Heart left ventricle (tissue), 16 donors: ENCODE results near the gene PEG3. TPM values are rescaled to one million over a fixed set of nuclear protein-coding genes. Genes with fewer than 3 reads are reported as not detected.
A peak's percentile ranks its signal among the peaks of the same experiment; 100 is the strongest.

ENCODE experiments used
- ATAC-seq, 4 donors: fragments of 200-7000 bp; cut with Tn5 transposase; one replicate each; pipeline ENCODE4 v1.9.1; 2020 to 2022; ENCODE audit warnings: moderate library complexity in 4 of 4, mild to moderate bottlenecking in 3 of 4, moderate number of reproducible peaks in 1 of 4
- DNase-seq, 5 donors: peaks; one replicate each; pipeline ENCODE4 v3.0.0-alpha.2; 2020
- H3K27ac ChIP-seq, 12 donors: fragments of 200-600 bp; sonication (generic) in 4 of 12; one replicate each; pipeline versions ENCODE4 v1.5.0 to v1.8.0; 2016 to 2022; ENCODE audit warnings: mild to moderate bottlenecking in 2 of 12
- H3K27me3 ChIP-seq, 9 donors: fragments of 200-600 bp; sonication (generic) in 2 of 9; one replicate each; pipeline versions ENCODE4 v1.5.1 to v1.8.0; 2016 to 2022; ENCODE audit warnings: mild to moderate bottlenecking in 3 of 9
- H3K36me3 ChIP-seq, 9 donors: fragments of 200-600 bp; sonication (generic) in 2 of 9; one replicate each; pipeline versions ENCODE4 v1.5.0 to v1.8.0; 2018 to 2022; ENCODE audit warnings: mild to moderate bottlenecking in 2 of 9
- H3K4me1 ChIP-seq, 12 donors: fragments of 200-600 bp; sonication (generic) in 4 of 12; one replicate each; pipeline versions ENCODE4 v1.5.0 to v1.8.0; 2016 to 2022; ENCODE audit warnings: mild to moderate bottlenecking in 3 of 12
- H3K4me3 ChIP-seq, 12 donors: fragments of 200-600 bp; sonication (generic) in 4 of 12; one replicate each; pipeline versions ENCODE4 v1.5.0 to v1.8.0; 2017 to 2022; ENCODE audit warnings: mild to moderate bottlenecking in 9 of 12, moderate library complexity in 4 of 12
- H3K9me3 ChIP-seq, 12 donors: fragments of 200-600 bp; sonication (generic) in 4 of 12; one replicate each; pipeline versions ENCODE4 v1.5.0 to v1.8.0; 2016 to 2022; ENCODE audit warnings: mild to moderate bottlenecking in 1 of 12
- CTCF ChIP-seq, 12 donors: fragments of 200-600 bp; sonication (generic) in 4 of 12; IDR thresholded peaks; one replicate each; pipeline versions ENCODE4 v1.5.0 to v1.8.0; 2018 to 2022; ENCODE audit warnings: antibody characterized with exemption in 12 of 12, mild to moderate bottlenecking in 5 of 12
- POLR2A ChIP-seq, 2 donors: fragments of 450-650 bp; IDR thresholded peaks; one replicate each; pipeline ENCODE4 v1.6.1; 2017; ENCODE audit warnings: antibody characterized with exemption in 2 of 2, mild to moderate bottlenecking in 2 of 2, moderate library complexity in 2 of 2
- WGBS, 4 donors: extraction: QIAGEN DNeasy Blood & Tissue Kit in 2 of 4; methylation state at CpG; one replicate each; pipeline versions ENCODE4 v1.1.5 to v1.1.7; 2013 to 2018; 5-methylcytosine and 5-hydroxymethylcytosine counted together
- intact Hi-C, 10 donors: fragments of 100-400 bp; cut with DNase I; formaldehyde crosslinking; loops; one replicate each; pipeline versions ENCODE4 v1.11.1 to v1.14.2; 2022
- polyA plus RNA-seq, 2 donors: library from polyadenylated mRNA; stranded (reverse); fragments of 200-250 nt; gene quantifications; one replicate each; pipeline ENCODE4 v1.2.3, GENCODE V29; 2013
- total RNA-seq, 9 donors: library from RNA; depleted of rRNA in 2 of 9; stranded (reverse); fragments of >200 nt in 2 of 9; fragmentation: NEBNext Ultra II Directional in 3 of 9; extraction: Animal tissue kit (Norgen Biotek cat#: 25700) in 3 of 9; gene quantifications; one replicate each; pipeline versions ENCODE4 v1.1.0 to v1.2.4, GENCODE V29; 2016 to 2023
- donor health status: ischemic (EF 13 %, LVEDD 7.1; RV severe dilation, severe dysfunction).
- donor health status: healthy with polysubstance abuse.
- donor health status: DM: no; HTN: yes; CAD: no.
- donor health status: DM: no; HTN: no; CAD: no.
- donor health status: ischemic (EF 25% LVEDD 6.9; RV normal size, moderate dysfunction).
- donor health status: ischemic (EF 25% LVEDD 5.7; RV mildly dilated, moderate dysfunction).
- donor health status: healthy.
- donor health status: DM: yes; HTN: yes; CAD: no.
- donor health status: ischemic (EF 35%, LVEDD 5.7; RV mildly dilated, moderate dysfunction).
- donor health status: nonischemic (EF 11% LVEDD 7.7; RV severe dilation, severe dysfunction).
- donor health status: DM: yes; HTN: yes; CAD: no.
- donor health status: PGD.
- donor health status: ischemic (EF 29% LVEDD 5.4; RV normal size, mild dysfunction).
- donor health status: nonischemic (EF 23%, LVEDD 6.1; RV moderate dilation, normal function).

The PEG3 gene
- total and polyA plus RNA-seq, 11 donors = 2.1 to 12.6 (median 7.7) TPM

DNA sequence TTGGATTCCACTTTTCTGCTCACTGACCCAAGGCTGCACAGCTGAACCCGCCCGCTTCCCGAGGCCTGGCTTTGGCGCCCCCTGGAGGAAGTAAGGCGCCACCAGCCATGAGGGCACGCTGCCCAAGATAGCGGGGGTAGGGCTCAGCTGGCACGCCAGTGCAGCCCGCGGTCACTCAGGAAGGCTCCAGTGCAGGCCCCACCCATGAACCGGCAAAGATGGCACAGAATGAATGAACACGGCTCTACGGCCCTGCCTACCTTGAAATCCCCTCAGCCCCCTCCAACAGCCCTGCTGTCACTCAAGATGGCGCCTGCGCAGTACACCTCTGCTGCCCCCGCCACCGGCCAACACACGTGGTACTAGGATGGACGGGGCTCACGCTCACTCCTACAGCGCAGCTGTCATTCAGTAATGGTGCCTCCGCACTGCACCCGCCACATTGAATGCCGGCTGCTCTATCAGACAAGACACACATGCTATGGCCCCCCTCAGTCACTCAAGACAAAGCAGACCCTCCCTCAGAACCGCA lies 3.0 kb downstream of the PEG3 start:
- Histone ChIP-seq H3K27me3 (peaks cover 0 to 4% (median 0%) of the 10 kb centered on the region in 9 donors), H3K36me3 (peaks cover 0 to 2% (median 0%) of the 10 kb centered on the region in 9 donors), H3K9me3 (peaks cover 0 to 16% (median 0%) of the 10 kb centered on the region in 12 donors), H3K4me1 (peaks cover 0 to 14% (median 0%) of the 10 kb centered on the region in 12 donors), H3K27ac (peak overlapping the region in 10 of 12 donors; percentile 70 to 94 (median 86)), H3K4me3 (peak overlapping the region; percentile 22 to 76 (median 58))
- 25 to 44% (median 39%) methylated on average over 19 to 25 of the region's 25 CpGs for WGBS, 4 donors
- DNase-seq (peak; percentile 81 to 89 (median 83)), ATAC-seq (peak; percentile 40 to 53 (median 48))
- intact Hi-C loops = loop anchor here in 3 of 10 donors (5.0 kb wide), 2 partner anchors 90 to 445 kb away; partner anchors contain the start of gene ZNF582 (in 1 of the 3)
- TF ChIP-seq CTCF (IDR thresholded peaks at IDR 0.05) (peak; percentile 44 to 73 (median 58)), POLR2A (IDR thresholded peaks at IDR 0.05) (no peak)

GRCh38 chr19:56837004-56837403 lies 3.5 kb downstream of the PEG3 start:
- Histone ChIP-seq H3K4me1 (peaks cover 0 to 14% (median 0%) of the 10 kb centered on the region in 12 donors), H3K4me3 (peak overlapping the region in 10 of 12 donors; percentile 29 to 76 (median 60)), H3K36me3 (peaks cover 0 to 2% (median 0%) of the 10 kb centered on the region in 9 donors), H3K27me3 (peaks cover 0 to 4% (median 0%) of the 10 kb centered on the region in 9 donors), H3K9me3 (peaks cover 0 to 16% (median 0%) of the 10 kb centered on the region in 12 donors), H3K27ac (peak overlapping the region in 6 of 12 donors; percentile 55 to 94 (median 84))
- 41 to 49% (median 44%) methylated on average over 6 of the region's 6 CpGs for WGBS, 4 donors
- DNase-seq (peak in 2 of 5 donors; percentile 11 to 45), ATAC-seq (no peak)
- intact Hi-C loops = loop anchor here in 3 of 10 donors (5.0 kb wide), 2 partner anchors 90 to 445 kb away; partner anchors contain the start of gene ZNF582 (in 1 of the 3)
- no peak for TF ChIP-seq CTCF (IDR thresholded peaks at IDR 0.05)
- no peak for TF ChIP-seq POLR2A (IDR thresholded peaks at IDR 0.05)

DNA sequence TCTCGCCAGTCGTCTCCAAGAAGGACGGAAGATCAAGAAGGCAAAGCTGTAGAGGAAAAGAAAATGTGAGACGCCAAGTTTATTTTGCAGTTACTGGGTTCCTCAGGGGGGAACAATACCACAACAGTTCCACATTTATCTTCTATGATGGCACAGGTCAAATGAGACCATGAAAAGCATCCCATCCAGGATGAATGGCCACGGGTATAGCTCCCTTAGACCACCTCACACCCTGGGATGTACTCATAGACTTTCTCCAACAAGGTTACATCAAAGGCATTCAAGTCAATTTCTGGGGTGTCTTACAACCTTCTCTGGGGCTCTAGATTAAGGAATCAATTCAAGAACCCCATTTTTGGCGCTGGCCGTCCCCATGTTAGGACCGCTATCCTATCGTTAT lies 4.5 kb downstream of the PEG3 start:
- DNase-seq = no peak
- TF ChIP-seq CTCF (IDR thresholded peaks at IDR 0.05) (no peak), POLR2A (IDR thresholded peaks at IDR 0.05) (no peak)
- intact Hi-C loops = loop anchor here in 3 of 10 donors (5.0 kb wide), 2 partner anchors 89 to 444 kb away; partner anchors contain the start of gene ZNF582 (in 1 of the 3)
- Histone ChIP-seq H3K4me1 (peaks cover 0 to 21% (median 1%) of the 10 kb centered on the region in 12 donors), H3K36me3 (peaks cover 0 to 2% (median 0%) of the 10 kb centered on the region in 9 donors), H3K27me3 (peaks cover 0 to 4% (median 0%) of the 10 kb centered on the region in 9 donors), H3K27ac (no peak overlapping the region), H3K9me3 (peaks cover 0 to 10% (median 0%) of the 10 kb centered on the region in 12 donors), H3K4me3 (no peak overlapping the region)
- ATAC-seq = no peak
- 83 to 93% (median 85%) methylated on average over 9 of the region's 9 CpGs for WGBS, 4 donors

DNA sequence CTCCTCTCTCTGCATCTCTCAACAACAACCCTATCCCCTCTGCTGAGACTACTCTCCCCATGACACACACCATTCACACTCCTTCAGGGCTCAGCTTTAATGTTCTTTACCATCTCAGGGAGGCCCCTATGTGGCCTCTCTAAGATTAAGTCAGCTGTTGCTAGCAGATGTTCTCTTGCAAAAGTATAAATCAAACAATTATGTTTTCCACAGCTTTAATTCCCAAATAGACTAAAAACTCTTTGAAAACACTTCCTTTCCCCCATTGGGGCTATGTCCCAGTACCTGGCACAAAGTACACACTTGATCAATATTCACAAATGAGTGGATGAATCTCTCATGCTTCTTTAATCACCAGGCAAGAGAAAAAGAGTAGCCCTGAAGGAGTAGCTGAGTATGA lies 5.1 kb downstream of the PEG3 start:
- Histone ChIP-seq H3K27me3 (peaks cover 0 to 2% (median 0%) of the 10 kb centered on the region in 9 donors), H3K9me3 (peaks cover 0 to 10% (median 0%) of the 10 kb centered on the region in 12 donors), H3K4me1 (peaks cover 0 to 18% (median 1%) of the 10 kb centered on the region in 12 donors), H3K27ac (no peak overlapping the region), H3K36me3 (peaks cover 0 to 2% (median 0%) of the 10 kb centered on the region in 9 donors), H3K4me3 (no peak overlapping the region)
- intact Hi-C loops = loop anchor here in 3 of 10 donors (5.0 kb wide), 2 partner anchors 88 to 443 kb away; partner anchors contain the start of gene ZNF582 (in 1 of the 3)
- DNase-seq = no peak
- no peak for ATAC-seq
- TF ChIP-seq CTCF (IDR thresholded peaks at IDR 0.05) (no peak), POLR2A (IDR thresholded peaks at IDR 0.05) (no peak)
